Left lobe of liver (tissue), 2 donors: ENCODE data around the gene PRR33. TPM values are rescaled to one million over a fixed set of nuclear protein-coding genes. Genes with fewer than 3 reads are reported as not detected.

Experiments
- ATAC-seq: fragments of 200-7000 bp; cut with Tn5 transposase; one replicate; pipeline ENCODE4 v1.9.1; 2020; ENCODE audit warnings: mild to moderate bottlenecking, moderate library complexity
- DNase-seq: peaks from one replicate; pipeline ENCODE4 v3.0.0-alpha.2; 2020; ENCODE audit warnings: low spot score
- total RNA-seq: library from RNA; stranded (reverse); gene quantifications from one replicate; pipeline ENCODE4 v1.2.1, GENCODE V29; 2021
- donor health status: DM: no; HTN: no; CAD: no; lungs with moderate emphysema.
- donor health status: DM: no; HTN: yes; CAD: no.

PRR33 gene
- total RNA-seq, 1 donor from 2014 or later, result not detected

DNA sequence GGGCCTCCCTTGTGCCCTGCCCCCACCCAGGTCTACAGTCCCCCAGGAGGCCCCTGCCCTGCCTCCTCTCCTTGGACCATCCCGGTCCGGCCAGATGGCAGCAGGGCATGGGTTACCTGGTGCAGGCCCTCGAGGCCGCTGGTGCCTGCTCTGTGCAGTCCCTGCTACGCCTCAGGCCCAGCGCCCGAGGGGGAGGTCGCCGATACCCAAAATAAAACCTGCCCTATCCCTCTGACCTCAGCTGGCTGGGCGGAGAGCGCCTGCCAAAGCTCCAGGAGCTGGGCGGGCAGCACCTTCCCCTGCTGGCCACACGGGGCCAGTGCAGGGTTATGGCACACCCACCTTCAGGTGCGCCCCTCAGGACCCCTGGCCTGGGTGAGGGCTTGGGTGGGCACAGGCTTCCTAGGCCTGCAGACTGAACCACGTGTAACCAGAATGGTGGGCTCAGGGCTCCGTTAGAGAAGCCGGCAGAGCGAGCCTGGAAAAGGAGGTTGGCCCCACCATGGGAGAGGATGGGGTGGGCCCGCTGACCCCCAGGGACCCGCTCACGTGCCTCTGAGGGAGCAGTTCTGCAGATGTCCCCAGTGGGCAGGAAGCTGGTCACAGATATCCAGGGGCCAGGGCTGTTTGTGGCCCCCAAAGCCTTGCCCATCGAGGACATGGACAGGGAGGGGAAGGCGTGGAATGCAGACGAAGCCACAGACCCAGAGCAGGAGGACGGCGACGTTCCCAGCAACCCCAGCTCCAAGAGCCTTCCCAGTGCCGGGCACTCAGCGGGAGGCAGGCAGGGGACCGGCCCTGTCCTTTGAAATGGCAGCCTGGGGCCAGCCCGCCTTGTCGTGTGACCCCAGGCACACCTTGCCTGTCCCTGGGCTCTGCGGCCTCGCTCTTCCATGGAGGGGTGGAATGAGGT, 26.1 kb upstream of the PRR33 start:
- DNase-seq (no peak), ATAC-seq (peak; percentile 65)

DNA sequence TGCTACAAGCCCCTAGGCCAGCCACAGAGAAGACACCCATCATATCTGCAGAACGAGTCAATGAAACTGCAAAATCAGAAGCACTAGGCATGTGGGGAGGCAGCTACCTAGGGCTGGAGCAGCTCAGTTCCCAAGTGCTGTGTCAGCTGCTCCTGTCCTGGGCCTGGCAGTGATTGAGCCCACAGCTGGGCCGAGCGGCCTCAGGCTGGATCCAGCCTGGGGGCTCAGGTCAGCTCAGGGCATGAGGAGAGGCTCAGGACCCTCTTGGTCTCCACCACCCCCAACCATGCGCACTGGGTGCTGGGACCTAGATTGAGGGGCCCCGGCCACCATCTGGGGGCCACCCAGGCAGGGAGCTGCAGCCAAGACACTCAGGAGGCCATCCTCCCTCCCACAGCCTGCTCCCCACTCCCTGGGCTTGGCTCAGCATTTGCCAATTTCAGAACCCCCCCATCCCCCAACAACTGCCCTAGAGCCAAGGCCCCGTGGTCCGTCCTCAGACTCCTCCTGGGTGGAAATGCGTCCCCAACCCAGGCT, 25.4 kb upstream of the PRR33 start:
- ATAC-seq (no peak), DNase-seq (no peak)

GRCh38 chr11:1916132-1916985, 24.7 kb upstream of the PRR33 start:
- DNase-seq (no peak), ATAC-seq (no peak)

GRCh38 chr11:1915795-1916131, 24.1 kb upstream of the PRR33 start:
- ATAC-seq (no peak), DNase-seq (no peak)

- DNase-seq, result no peak
- no peak for ATAC-seq
These were observed 21.8 kb upstream of the PRR33 start for GRCh38 chr11:1913271-1914060.

- ATAC-seq (no peak), DNase-seq (no peak)
These were observed 20.7 kb upstream of the PRR33 start for GRCh38 chr11:1912289-1912878.

GRCh38 chr11:1909524-1909923, 17.8 kb upstream of the PRR33 start:
- DNase-seq (no peak), ATAC-seq (no peak)

DNA sequence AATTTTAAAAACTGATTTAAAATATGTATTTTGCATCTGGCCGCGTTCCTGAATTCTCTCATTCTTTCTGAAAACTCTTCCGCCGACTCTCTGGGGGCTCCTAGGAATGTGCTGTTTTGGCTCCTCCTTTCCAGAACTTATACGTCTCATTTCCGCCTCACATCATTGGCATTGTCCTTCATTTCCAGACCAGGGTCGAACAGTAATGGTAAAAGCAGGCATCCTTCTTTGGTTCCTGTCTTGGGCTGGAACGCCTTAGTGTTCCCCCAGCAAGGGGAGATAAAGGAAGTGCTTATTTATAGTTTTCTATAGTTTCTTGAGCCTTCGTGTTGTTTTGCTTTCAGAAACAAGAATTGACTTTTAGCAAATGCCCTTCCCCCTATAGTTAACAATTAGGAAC, 16.9 kb upstream of the PRR33 start:
- DNase-seq, result no peak
- no peak for ATAC-seq

GRCh38 chr11:1906611-1907423, 15.1 kb upstream of the PRR33 start:
- ATAC-seq, result no peak
- no peak for DNase-seq

DNA sequence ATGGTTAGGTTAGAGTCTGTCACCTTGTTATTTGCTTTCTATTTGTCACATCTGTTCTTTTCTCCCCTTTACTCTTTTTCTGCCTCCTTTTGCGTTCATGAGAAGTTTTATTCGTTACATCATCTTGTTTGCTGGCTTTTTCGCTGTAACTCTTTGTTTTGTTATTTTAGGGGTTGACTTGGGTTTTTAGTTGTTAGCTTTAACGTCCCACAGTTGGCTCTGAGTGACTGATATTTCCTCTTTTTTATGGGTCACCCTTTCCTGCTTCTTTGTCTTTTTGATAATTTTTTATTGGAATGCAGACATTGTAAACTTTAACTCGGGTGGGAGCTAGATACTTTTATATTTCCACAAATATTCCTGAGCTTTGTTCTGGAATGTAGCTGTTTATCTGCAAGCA, 14.5 kb upstream of the PRR33 start:
- DNase-seq, result no peak
- ATAC-seq, result no peak

- ATAC-seq (no peak), DNase-seq (no peak)
These were observed 8.0 kb upstream of the PRR33 start for GRCh38 chr11:1899686-1900085.

- DNase-seq (no peak), ATAC-seq (peak; percentile 94)
These were observed 7.4 kb upstream of the PRR33 start for GRCh38 chr11:1899090-1899489.

- no peak for DNase-seq
- ATAC-seq, result no peak
These were observed 5.2 kb upstream of the PRR33 start for GRCh38 chr11:1896923-1897322.

DNA sequence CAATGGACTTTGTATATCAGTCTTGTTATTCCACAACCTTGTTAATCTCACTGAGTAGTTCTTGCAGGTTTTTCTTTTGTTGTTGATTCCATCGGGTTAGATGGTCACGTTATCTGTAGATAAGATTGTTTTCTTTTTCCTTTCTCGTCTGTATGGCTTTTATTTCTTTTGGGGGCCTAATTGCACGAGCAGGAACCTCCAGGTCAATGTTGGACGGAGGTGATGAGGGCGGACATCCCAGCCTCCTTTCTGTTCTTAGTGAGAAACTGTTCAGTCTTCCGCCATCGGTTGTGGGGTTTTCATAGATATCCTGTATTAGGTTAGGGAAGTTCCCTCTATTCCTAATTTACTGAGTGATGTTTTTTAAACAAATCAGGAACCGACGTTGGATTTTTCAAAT, 4.8 kb upstream of the PRR33 start:
- no peak for DNase-seq

GRCh38 chr11:1894759-1895158, 3.1 kb upstream of the PRR33 start:
- DNase-seq, result no peak
- ATAC-seq, result no peak

More for the DNA sequence above, 4.8 kb upstream of the PRR33 start:
- no peak for ATAC-seq

GRCh38 chr11:1893581-1894359, 2.1 kb upstream of the PRR33 start:
- DNase-seq, result no peak
- no peak for ATAC-seq

GRCh38 chr11:1892558-1892957, 863 bp upstream of the PRR33 start:
- DNase-seq, result no peak
- no peak for ATAC-seq

- no peak for ATAC-seq
- no peak for DNase-seq
These were observed 421 bp upstream of the PRR33 start for GRCh38 chr11:1892116-1892515.
